ENCODE measurements around the gene PDE4D.

DNA sequence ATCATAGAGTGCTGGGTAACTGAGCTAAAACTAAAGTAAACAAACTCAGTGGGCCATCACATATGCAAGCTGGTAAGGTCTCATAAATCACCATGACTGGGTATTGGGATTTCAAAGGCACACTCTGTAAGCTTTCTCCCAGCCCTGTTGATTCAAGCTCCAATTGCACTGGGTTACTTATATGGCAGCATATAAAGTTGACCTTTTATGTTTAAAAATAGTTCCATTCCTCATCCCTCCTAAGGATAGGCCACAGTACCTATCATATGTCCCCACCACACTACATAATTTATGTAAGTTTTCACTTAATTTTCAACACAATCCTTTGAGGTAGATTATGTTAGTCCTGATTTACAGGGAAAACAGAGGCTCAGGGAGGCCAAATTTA, 872.2 kb downstream of the PDE4D start:
- no peak for TF ChIP-seq ELF4 (IDR thresholded peaks at IDR 0.05)
- TF ChIP-seq NFRKB (IDR thresholded peaks at IDR 0.05): no peak
- TF ChIP-seq TARDBP (IDR thresholded peaks at IDR 0.05): 0 out of 2 replicates have a peak, but pooled peaks have one; percentile 36
- TF ChIP-seq LEF1 (IDR thresholded peaks at IDR 0.05; ENCODE audit: borderline replicate concordance): peak; percentile 97
- no peak for TF ChIP-seq SP1 (IDR thresholded peaks at IDR 0.05)

All from HEK293T (cell line).